ENCODE measurements around the gene NANOS2.
"Not testable (repeated sequence)": the region's sequence is repeated elsewhere in the genome, so short reads cannot be mapped to it uniquely, and the experiment has no call there.

The NANOS2 gene

DNA sequence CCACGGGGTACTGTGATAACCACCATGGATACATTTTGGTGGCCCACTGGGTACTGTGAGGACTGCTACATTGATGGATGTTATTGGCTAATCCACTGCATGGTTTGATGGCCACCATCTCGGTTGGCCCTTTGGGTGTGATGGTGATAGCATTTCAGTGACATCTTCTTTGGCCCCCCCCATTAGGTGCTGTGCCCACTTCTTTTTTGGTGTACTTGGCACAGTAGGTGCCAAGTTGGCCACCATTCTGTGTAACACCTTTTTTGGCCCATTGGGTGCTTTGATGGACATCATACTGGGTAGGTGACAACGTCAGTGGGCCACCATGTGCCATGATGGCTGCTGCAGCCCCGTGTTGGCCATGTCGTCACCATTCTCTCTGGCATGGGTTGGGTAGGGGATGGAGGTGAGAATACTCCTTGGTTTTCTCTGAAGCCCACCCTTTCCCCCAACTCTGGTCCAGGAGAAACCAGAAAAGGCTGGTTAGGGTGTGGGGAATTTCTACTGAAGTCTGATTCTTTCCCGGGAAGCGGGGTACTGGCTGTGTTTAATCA lies 41.3 kb downstream of the NANOS2 start:
- no peak for DNase-seq

- DNase-seq: no peak
Observed at GRCh38 chr19:45872095-45872919, 42.3 kb downstream of the NANOS2 start.

DNA sequence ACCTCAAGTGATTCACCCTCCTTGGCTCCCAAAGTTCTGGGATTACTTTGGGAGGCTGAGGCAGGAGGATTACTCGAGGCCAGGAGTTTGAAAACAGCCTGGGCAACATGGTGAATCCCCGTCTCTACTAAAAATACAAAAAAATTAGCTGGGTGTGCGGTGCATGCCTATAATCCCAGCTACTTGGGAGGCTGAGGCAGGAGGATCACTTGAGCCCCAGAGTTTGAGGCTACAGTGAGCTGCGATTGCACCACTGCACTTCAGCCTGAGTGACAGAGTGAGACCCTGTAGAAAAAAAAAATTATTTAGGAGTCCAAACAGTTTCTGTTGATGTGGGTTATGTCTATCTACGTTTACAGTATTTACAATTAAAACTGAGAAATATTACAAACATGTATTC lies 43.8 kb downstream of the NANOS2 start:
- DNase-seq: no peak

DNA sequence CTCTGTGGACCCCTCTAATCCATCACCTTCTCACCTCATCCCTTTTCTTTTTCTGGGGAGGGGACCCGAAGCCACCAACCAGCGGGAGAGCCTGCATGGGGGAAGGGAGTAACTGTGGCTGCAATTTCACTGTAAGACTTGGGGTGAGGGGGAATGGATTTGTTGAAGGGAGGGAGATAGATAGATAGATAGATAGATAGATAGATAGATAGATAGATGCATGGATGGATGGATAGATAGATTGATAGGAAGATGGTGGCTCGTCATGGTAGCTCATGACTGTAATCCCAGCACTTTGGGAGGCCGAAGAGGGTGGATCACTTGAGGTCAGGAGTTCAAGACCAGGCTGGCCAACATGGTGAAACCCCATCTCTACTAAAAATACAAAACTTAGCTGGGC lies 47.3 kb downstream of the NANOS2 start:
- DNase-seq: not testable (repeated sequence)

GRCh38 chr19:45866400-45867176 lies 48.0 kb downstream of the NANOS2 start:
- no peak for DNase-seq

GRCh38 chr19:45865269-45865948 lies 49.2 kb downstream of the NANOS2 start:
- DNase-seq: no peak

DNA sequence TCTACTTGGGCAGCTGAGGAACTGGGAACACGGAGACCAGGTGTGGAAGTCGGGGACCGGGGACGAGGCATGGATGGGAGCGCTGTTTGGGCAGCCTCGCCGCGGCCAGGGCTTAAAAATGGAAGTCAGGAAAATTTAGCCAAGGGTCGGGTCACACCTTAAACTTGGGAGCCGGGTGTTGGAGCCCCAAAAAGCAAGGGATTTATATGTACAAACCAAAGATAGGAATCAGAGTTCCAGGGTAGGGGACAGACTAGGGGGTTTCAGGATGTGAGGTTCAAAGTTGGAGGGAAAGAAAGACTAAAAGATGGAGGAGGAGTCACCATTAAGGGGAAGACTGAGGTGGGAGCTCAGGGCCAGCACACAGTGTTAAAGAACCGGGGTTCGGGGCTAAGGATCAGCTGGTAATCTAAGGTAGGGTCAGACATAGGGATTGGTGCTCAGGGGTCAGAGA lies 49.9 kb downstream of the NANOS2 start:
- DNase-seq: no peak

GRCh38 chr19:45863840-45864628 lies 50.5 kb downstream of the NANOS2 start, which contains the start of gene FOXA3:
Gene FOXA3, plus strand, starts transcription at chr19:45864326. Its CDS starts 131 bp downstream, at chr19:45864457.
- peak; percentile 59 to 87 (median 72) for DNase-seq

DNA sequence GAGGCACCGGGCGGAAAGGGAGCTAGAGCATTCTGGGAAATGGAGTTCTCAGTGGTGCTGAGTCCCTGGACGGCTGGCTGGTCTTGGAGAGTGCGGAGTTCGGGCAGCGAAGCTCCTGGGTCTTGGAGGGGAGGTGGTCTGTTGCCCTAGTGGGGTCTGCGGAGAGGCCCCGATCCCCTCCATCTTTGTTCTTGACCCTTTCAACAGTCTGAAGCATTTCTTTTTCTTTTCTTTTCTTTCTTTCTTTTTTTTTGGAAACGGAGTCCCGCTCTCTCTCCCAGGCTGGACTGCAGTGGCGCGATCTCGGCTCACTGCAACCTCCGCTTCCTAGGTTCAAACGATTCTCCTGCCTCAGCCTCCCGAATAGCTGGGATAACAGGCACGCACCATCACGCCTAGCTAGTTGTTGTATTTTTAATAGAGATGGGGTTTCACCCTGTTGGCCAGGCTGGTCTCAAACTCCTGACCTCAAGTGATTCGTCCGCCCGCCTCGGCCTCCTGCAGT lies 51.2 kb downstream of the NANOS2 start:
- DNase-seq: no peak

Data from suppressor macrophage treated with lipopolysaccharide for 1 hour (primary cell).